Lung microvascular endothelial cell (primary cell): Measurements from ENCODE around the gene CACNB4. TPM values are rescaled to one million over a fixed set of nuclear protein-coding genes. Genes with fewer than 3 reads are reported as not detected.

Source experiments
- DNase-seq, 2 donors: peaks; one replicate each; pipeline versions ENCODE4 v3.0.0 to v3.0.0-alpha.2; 2010; ENCODE audit warnings: low read depth in 2 of 2
- total RNA-seq: library from RNA; depleted of rRNA; stranded (reverse); fragments of >200 nt; gene quantifications from 2 replicates; pipeline ENCODE4 v1.2.1, GENCODE V29; 2014

Gene CACNB4
- total RNA-seq, 1 donor from 2014 or later, result under 0.01 TPM

DNA sequence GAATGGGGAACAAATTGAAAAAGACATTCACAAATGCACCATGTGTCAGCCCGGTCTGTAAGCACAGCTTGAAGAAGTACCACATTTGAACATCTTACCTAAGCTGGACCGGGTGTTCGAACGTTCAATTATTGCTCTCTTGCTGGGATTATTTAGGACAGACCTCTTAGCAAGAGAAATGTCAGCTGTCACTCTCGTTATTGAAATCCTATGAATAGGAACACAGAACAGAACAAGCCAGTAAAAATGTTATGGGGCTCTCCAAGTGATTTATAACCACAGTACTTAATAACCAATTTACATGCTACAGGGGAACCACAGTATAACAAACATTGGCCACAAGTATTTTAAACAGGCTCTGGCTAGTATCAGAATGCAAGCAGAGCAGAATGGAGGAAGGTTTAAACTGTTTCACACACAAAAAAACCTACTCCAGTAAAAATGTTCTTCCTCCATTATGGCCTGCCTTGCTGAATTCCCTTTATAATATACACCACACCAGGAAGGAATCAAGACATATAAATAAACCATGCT lies 238.2 kb downstream of the CACNB4 start:
- no peak for DNase-seq

DNA sequence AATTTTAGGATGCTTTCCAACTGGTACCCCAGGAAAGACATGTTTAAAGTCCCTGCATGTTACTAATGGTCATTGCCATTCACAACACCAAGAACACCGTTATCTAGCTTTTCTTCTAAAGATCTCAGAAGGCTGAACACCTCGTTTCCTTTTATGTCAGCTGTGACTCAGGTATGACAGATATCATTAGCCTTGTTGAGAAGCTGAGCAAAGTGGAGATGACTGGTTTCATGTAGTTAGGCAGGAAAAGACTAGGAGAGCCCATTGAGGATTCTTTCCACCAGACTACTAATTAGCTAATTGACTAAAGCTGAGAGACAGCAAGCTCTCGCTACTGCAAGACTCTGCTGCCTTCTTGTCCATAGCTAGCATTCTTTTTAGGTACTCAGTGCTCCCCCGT lies 238.6 kb downstream of the CACNB4 start:
- DNase-seq, result no peak

- no peak for DNase-seq
These were observed 241.2 kb downstream of the CACNB4 start for GRCh38 chr2:151857650-151858049.

GRCh38 chr2:151855111-151855510 lies 243.7 kb downstream of the CACNB4 start:
- peak in 1 of 2 donors; percentile 25 for DNase-seq

DNA sequence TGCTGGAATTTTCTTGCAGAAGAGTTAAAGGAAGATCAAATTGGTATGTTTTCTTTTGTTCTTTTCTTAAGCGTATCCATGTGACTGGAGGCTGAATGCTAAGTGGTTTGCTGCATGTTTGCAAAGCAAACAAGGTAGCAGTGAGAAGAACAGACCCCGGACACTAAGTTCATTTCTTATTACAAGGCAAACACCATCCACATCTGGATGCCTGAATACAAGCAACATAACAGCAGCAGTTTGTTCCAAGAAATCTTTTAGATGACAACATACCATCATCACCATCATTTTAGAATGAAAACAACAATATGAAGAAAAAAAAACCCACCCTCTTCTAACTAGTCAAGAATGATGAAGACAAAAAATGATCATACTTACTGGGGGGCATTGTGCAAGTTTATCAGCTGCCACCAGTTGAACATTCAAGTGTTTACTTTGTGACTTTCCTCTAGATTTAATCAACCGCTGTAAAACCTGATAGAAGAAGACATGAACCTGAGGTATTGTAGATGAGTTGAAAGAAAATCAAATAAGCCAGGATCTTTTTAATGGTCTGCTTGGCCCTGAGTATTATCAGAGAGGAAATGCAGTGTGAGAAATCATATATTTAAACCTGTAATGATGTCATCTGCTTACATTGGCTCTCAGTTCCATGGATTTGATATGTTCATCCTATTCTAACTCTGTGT lies 245.6 kb downstream of the CACNB4 start:
- peak in 1 of 2 donors; percentile 37 for DNase-seq

DNA sequence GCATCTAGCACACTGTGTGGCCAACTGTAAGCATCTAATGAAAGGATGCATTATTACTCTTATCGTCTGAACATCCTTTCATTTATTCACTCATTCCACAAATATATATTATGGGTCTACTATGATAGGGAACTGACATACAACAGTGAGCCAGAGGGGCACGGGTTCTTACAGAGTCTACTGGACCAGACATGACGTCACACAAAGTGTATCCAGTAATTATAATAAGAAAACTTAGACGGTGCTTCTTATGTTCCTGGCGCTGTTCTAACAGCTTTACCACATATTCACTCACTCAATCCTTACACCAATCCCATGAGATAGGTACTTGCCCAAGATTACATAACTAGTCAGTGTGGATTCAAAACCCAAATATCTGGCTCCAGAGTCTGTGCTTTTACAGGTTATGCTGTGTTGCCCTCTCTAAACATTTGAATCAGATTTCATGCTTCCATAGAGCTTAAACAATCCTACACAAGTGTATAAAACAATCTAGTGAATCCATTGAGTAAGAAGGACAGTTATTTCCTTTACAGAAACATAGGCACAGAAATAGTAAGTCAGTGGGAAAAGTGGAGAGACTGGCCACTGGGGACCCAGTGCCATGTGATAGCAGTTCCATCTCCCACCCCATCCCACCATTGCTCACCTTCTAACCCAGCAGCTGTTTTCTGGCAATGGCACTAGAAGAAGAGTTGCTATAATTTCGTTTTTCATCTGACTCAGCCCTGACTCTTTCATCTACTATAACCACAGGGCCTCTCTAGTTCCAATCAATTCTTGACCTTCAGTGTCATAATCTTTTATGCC lies 246.4 kb downstream of the CACNB4 start:
- no peak for DNase-seq

DNA sequence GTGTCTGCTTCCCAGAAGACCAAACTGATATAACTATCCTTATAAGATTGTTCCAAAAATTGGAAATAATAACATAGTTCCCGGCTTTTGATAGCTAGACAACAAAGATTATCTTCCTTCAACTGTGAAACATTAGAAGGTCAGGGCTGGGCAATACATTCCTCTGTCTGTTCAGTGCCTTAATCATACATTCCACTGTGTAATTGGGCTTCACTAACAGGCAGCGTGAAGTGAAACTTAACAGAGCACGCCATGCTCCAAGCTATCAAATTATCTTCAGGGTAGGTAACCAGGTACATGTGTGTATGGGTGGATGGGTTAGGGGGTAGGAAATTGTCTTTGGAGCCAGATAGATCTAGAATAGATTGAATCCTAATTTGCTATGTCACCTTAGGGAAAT lies 247.1 kb downstream of the CACNB4 start:
- DNase-seq, result no peak

- DNase-seq, result no peak
These were observed 249.3 kb downstream of the CACNB4 start for GRCh38 chr2:151849413-151850010.

- DNase-seq, result no peak
These were observed 253.0 kb downstream of the CACNB4 start for GRCh38 chr2:151845884-151846283.

GRCh38 chr2:151845481-151845880 lies 253.4 kb downstream of the CACNB4 start:
- DNase-seq, result no peak

- no peak for DNase-seq
These were observed 254.5 kb downstream of the CACNB4 start for GRCh38 chr2:151844211-151844896.

GRCh38 chr2:151843691-151844061 lies 255.2 kb downstream of the CACNB4 start:
- peak in 1 of 2 donors; percentile 18 for DNase-seq

GRCh38 chr2:151842830-151843690 lies 255.8 kb downstream of the CACNB4 start:
- DNase-seq, result peak in 1 of 2 donors; percentile 31

DNA sequence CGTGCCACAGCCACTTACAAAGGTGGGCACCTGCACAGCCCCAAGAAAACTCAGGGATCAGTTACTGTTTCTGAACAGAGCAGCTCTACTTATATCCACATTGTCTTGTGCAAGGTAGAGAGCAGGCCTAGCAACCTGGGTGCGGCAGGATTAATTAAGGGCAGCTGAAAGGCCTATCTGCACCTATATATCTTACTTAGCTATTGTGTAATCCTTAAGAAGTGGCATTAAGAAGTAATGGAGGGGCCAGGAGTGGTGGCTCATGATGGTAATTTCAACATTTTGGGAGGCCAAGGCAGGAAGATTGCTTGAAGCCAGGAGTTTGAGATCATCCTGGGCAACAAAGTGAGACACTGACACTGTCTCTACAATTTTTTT lies 257.8 kb downstream of the CACNB4 start:
- no peak for DNase-seq

DNA sequence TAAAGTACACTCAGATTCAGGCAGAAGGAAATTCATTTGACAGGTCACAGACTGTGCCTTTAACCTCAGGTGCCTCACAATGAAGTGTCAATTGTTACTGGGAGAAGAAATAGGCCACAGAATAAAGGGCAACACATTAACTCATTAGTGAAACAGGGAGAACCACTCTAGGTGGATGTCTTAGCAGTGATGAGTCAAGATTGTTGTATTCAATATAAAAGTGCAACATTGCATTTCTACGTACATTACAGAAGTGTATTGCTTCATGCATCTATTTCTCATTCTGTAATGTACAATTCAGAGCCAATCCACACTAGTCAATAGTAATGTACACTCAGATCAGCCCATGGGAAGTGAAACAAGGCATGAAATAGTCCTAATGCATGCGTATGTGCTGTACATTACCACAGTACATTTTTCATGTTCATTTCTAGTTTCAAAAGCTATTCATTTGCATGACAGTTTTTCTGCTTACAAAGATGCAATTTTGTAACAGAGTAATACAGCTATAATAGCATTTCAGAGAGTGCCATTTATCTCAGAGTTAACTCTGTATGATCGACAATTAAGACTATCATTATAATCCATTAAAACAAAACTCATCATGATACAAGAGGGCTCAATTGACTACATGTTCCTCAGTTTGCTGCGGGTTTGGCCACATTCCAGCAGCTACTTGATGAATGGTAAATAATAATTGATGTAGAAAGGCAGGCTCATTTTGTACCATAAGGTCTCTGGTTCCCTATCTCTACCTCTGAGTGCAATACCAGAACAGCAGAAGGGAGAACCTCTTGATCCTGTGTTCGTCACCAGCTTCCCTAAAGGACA lies 258.4 kb downstream of the CACNB4 start:
- DNase-seq, result no peak

DNA sequence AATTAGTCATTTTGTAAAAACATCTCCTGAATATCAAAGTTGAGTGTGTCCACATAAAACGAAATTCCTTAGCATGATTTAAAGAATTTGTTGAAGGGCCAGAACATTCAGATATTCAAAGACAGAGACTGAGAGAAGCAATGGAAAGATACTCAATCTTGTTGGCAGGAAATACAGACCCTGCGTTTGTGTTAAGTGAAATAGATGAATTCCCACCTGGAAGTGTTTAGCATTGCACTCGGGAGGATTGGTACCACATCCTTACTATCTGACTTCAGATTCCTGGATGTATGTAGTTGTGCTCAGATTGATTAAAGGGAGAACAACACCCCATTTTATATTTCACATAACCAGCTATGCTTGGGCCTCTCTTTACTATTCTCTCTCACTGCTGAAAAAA lies 260.9 kb downstream of the CACNB4 start:
- DNase-seq, result no peak

- no peak for DNase-seq
These were observed 264.9 kb downstream of the CACNB4 start for GRCh38 chr2:151833984-151834383.

GRCh38 chr2:151830961-151831360 lies 267.9 kb downstream of the CACNB4 start:
- no peak for DNase-seq

DNA sequence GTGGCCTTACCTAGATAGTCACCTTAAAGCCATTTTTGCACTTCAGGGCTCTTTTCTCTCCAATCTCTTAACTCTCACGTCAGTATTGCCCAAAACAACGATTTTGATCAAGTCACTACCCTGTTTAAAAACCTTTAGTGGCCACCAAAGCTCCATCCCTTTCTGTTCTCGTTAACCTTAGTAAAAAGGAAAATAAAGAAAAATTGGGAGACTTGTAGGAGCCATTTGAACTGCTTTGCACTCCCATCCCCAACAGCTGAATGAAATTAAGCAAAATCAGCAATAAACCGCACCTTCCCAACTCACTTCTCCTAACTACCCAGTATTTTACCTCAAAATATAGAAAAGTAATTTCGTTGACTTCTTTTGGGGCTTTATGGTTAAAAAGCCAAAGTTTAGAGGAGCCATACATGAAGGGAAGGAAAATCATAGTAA lies 269.9 kb downstream of the CACNB4 start:
- no peak for DNase-seq
